Spleen (tissue), 7 donors: Measurements from ENCODE around the gene CD82.

Source experiments
- CTCF ChIP-seq, 11 experiments: fragments of 200-600 bp in 7 of 11; fragments of 450-650 bp in 4 of 11; sonication (generic) in 4 of 11; IDR thresholded peaks in 8 of 11; conservative IDR thresholded peaks in 3 of 11; 1 replicate in 7 of 11; 2 replicates in 4 of 11; pipeline versions ENCODE4 v1.4.0 to v1.8.0; 2016 to 2021; ENCODE audit warnings: antibody characterized with exemption in 11 of 11, inconsistent platforms in 4 of 11, mild to moderate bottlenecking in 1 of 11
- POLR2A ChIP-seq, 3 donors: fragments of 450-650 bp; IDR thresholded peaks; one replicate each; pipeline ENCODE4 v1.5.1; 2017; ENCODE audit warnings: antibody characterized with exemption in 3 of 3, mild to moderate bottlenecking in 1 of 3
- donor health status: DM: no; HTN: no; CAD: no; lungs with moderate emphysema.
- donor health status: DM: no; HTN: no; CAD: no.
- donor health status: DM: no; HTN: no; CAD: no.

- TF ChIP-seq CTCF (IDR thresholded peaks at IDR 0.05 in 8 of 11, conservative IDR thresholded peaks at IDR 0.05 in 3 of 11) (no peak), POLR2A (IDR thresholded peaks at IDR 0.05) (no peak)
Observed at GRCh38 chr11:44585421-44585820, 20.0 kb downstream of the CD82 start.
